OCI-LY1 (cell line): ENCODE data around the gene ADGRV1.

Experiments used
- H2AFZ ChIP-seq: fragments of 200-600 bp; sonication (generic), shearing (Covaris generic); 2 replicates; pipeline ENCODE4 v1.6.0; 2014; ENCODE audit warnings: antibody characterized with exemption, mild to moderate bottlenecking, low read length
- H3F3A ChIP-seq: fragments of 200-600 bp; sonication (generic), shearing (Covaris generic); 2 replicates; pipeline ENCODE4 v1.6.0; 2014; ENCODE audit warnings: mild to moderate bottlenecking, antibody characterized with exemption, low read length, moderate library complexity; ENCODE audit not compliant: insufficient read depth
- H3K27ac ChIP-seq: fragments of 200-600 bp; sonication (generic); 2 replicates; pipeline ENCODE4 v1.5.1; 2014; ENCODE audit warnings: low read length, mixed run types, mild to moderate bottlenecking, low read depth; ENCODE audit not compliant: poor library complexity, severe bottlenecking
- H3K27me3 ChIP-seq: fragments of 200-600 bp; sonication (generic); 2 replicates; pipeline ENCODE4 v1.6.0; 2014; ENCODE audit warnings: antibody characterized with exemption, mild to moderate bottlenecking, low read length, moderate library complexity; ENCODE audit not compliant: insufficient read depth
- H3K36me3 ChIP-seq: fragments of 200-600 bp; sonication (generic); 2 replicates; pipeline ENCODE4 v1.6.1; 2014; ENCODE audit warnings: mild to moderate bottlenecking, antibody characterized with exemption, low read length, moderate library complexity, mixed read lengths; ENCODE audit not compliant: insufficient read depth
- H3K4me1 ChIP-seq: fragments of 200-600 bp; sonication (generic); 2 replicates; pipeline ENCODE4 v1.5.1; 2014; ENCODE audit warnings: mild to moderate bottlenecking, low read length, moderate library complexity; ENCODE audit not compliant: insufficient read depth, severe bottlenecking
- H3K4me2 ChIP-seq: fragments of 200-600 bp; sonication (generic), shearing (Covaris generic); 2 replicates; pipeline ENCODE4 v1.6.1; 2014; ENCODE audit warnings: low read length
- H3K4me3 ChIP-seq: fragments of 200-600 bp; sonication (generic); 2 replicates; pipeline ENCODE4 v1.5.1; 2014; ENCODE audit warnings: low read length, low read depth, mild to moderate bottlenecking, mixed read lengths; ENCODE audit not compliant: poor library complexity, severe bottlenecking
- H3K79me2 ChIP-seq: fragments of 200-600 bp; shearing (Covaris generic); 2 replicates; pipeline ENCODE4 v1.6.1; 2016; ENCODE audit warnings: mixed run types, low read length, mixed read lengths; ENCODE audit not compliant: insufficient read depth
- H3K9ac ChIP-seq: fragments of 200-600 bp; sonication (generic), shearing (Covaris generic); 2 replicates; pipeline ENCODE4 v1.6.1; 2014; ENCODE audit warnings: mild to moderate bottlenecking, low read length, mixed read lengths
- H3K9me2 ChIP-seq: fragments of 200-600 bp; sonication (generic), shearing (Covaris generic); 2 replicates; pipeline ENCODE4 v1.6.1; 2014; ENCODE audit warnings: low read depth, mild to moderate bottlenecking, low read length, mixed read lengths
- H3K9me3 ChIP-seq: fragments of 200-600 bp; shearing (Covaris generic); 2 replicates; pipeline ENCODE4 v1.6.1; 2014; ENCODE audit warnings: low read length, mixed read lengths
- H4K20me1 ChIP-seq: fragments of 200-600 bp; sonication (generic), shearing (Covaris generic); 2 replicates; pipeline ENCODE4 v1.6.0; 2016; ENCODE audit warnings: mild to moderate bottlenecking, low read length; ENCODE audit not compliant: insufficient read depth
- EZH2 ChIP-seq: fragments of 200-600 bp; sonication (generic), shearing (Covaris generic); IDR thresholded peaks from 2 replicates; pipeline ENCODE4 v1.8.0; 2017; ENCODE audit warnings: borderline replicate concordance, mixed run types, mild to moderate bottlenecking, antibody characterized with exemption, low read length, moderate library complexity, mixed read lengths
- TF ChIP-seq, protein P1 (sequence below): fragments of 200-600 bp; sonication (generic), shearing (Covaris generic); IDR thresholded peaks from 2 replicates; pipeline ENCODE4 v1.5.1; 2017; ENCODE audit warnings: mild to moderate bottlenecking, antibody characterized with exemption, low read length, moderate library complexity, mixed read lengths

The ADGRV1 gene

DNA sequence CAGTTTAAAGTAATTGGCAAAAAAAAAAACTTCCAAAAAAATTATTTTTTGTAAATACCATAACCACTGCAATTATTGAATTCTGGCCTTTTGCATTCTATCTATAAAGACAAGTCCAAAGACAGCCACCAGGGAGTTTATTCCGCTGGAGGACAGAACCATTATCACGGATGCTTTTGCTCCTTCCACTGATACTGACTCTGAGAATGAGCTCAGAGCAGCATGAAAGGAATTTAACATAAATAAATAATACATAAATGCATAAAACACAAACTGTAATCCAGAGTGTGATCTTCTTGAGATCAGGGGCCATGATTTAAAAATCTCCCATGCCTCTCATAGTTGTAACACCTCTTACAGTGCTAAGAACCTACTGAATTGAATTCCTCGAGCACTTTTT, 559.8 kb downstream of the ADGRV1 start:
- TF ChIP-seq, protein P1, sequence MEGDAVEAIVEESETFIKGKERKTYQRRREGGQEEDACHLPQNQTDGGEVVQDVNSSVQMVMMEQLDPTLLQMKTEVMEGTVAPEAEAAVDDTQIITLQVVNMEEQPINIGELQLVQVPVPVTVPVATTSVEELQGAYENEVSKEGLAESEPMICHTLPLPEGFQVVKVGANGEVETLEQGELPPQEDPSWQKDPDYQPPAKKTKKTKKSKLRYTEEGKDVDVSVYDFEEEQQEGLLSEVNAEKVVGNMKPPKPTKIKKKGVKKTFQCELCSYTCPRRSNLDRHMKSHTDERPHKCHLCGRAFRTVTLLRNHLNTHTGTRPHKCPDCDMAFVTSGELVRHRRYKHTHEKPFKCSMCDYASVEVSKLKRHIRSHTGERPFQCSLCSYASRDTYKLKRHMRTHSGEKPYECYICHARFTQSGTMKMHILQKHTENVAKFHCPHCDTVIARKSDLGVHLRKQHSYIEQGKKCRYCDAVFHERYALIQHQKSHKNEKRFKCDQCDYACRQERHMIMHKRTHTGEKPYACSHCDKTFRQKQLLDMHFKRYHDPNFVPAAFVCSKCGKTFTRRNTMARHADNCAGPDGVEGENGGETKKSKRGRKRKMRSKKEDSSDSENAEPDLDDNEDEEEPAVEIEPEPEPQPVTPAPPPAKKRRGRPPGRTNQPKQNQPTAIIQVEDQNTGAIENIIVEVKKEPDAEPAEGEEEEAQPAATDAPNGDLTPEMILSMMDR, result no peak
- TF ChIP-seq EZH2, result no peak
- Histone ChIP-seq H3K79me2 (no peaks in the 10 kb centered on the region), H2AFZ (no peak overlapping the region), H3K36me3 (no peaks in the 10 kb centered on the region), H3F3A (no peaks in the 10 kb centered on the region), H3K27ac (no peak overlapping the region), H3K4me1 (no peaks in the 10 kb centered on the region), H3K9me2 (no peaks in the 10 kb centered on the region), H3K4me3 (no peak overlapping the region), H3K4me2 (no peak overlapping the region), H3K9me3 (no peaks in the 10 kb centered on the region), H3K9ac (no peak overlapping the region), H4K20me1 (no peaks in the 10 kb centered on the region), H3K27me3 (no peaks in the 10 kb centered on the region)

DNA sequence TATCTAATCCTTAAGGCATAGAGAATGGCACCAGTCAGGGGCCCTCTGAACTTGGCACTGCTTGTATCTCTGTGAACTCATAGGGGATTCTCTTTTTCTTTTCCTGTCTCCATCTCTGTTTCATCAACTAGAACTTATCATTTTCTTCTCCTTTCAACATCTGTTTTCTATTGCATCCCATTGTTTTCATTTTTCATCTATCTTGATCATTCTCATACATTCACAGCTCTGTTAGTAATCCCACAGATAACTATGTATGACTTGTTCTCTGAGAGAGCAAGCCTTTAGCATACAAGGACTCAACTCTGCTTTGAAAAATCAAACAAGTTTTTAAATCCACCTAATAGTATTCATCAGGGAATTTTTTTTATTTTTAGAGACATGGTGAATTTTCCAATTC, 560.2 kb downstream of the ADGRV1 start:
- Histone ChIP-seq H3K27ac (no peak overlapping the region), H2AFZ (no peak overlapping the region), H3K79me2 (no peaks in the 10 kb centered on the region), H3K4me1 (no peaks in the 10 kb centered on the region), H3K4me2 (no peak overlapping the region), H3K36me3 (no peaks in the 10 kb centered on the region), H3K9me2 (no peaks in the 10 kb centered on the region), H3K27me3 (no peaks in the 10 kb centered on the region), H3K9me3 (no peaks in the 10 kb centered on the region), H4K20me1 (no peaks in the 10 kb centered on the region), H3F3A (no peaks in the 10 kb centered on the region), H3K9ac (no peak overlapping the region), H3K4me3 (no peak overlapping the region)
- TF ChIP-seq, protein P1, result no peak
- TF ChIP-seq EZH2, result no peak

DNA sequence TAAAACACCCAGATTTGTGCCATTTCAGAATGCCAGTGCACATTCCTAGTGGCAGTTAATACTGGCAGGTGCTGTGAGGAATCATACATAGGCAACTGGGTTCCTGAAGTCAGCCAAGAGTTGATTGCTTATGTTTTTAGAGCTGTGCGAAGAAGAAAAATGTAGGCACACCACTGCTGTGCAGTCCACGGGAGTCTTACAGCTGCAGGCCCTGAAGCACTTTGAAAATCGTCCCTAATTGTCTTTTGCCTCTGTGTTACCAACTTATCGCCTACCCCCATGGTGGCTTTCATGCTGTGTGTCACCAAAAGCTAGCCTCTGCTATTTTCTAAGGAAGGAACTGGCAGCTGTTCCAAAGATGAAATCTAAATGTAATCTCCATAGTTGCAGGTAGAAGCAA, 560.6 kb downstream of the ADGRV1 start:
- Histone ChIP-seq H3K27ac (no peak overlapping the region), H3K4me2 (no peak overlapping the region), H2AFZ (no peak overlapping the region), H3K27me3 (no peaks in the 10 kb centered on the region), H3K9me3 (no peaks in the 10 kb centered on the region), H3K4me1 (no peaks in the 10 kb centered on the region), H3K9ac (no peak overlapping the region), H3K9me2 (no peaks in the 10 kb centered on the region), H3K79me2 (no peaks in the 10 kb centered on the region), H3K4me3 (no peak overlapping the region), H4K20me1 (no peaks in the 10 kb centered on the region), H3F3A (no peaks in the 10 kb centered on the region), H3K36me3 (no peaks in the 10 kb centered on the region)
- TF ChIP-seq, protein P1, result no peak
- TF ChIP-seq EZH2, result no peak
